GM12864 (cell line): ENCODE measurements around the gene TSPAN14.

ENCODE experiments used
- DNase-seq: peaks from one replicate; pipeline ENCODE4 v3.0.0-alpha.2; 2011; ENCODE audit warnings: low read depth
- H3K4me3 ChIP-seq: 2 replicates; pipeline ENCODE4 v1.5.1; 2011; ENCODE audit warnings: mild to moderate bottlenecking, low read depth, low read length, control low read depth
- CTCF ChIP-seq: IDR thresholded peaks from 2 replicates; pipeline ENCODE4 v1.5.1; 2011; ENCODE audit warnings: low read depth, mild to moderate bottlenecking, moderate library complexity, low read length, control low read depth, inconsistent platforms; ENCODE audit errors: missing control alignments

Gene TSPAN14

GRCh38 chr10:80522756-80523363, 68.8 kb downstream of the TSPAN14 start:
- DNase-seq: no peak
- no peak overlapping the region for H3K4me3 ChIP-seq
- no peak for TF ChIP-seq CTCF

GRCh38 chr10:80523773-80524172, 69.7 kb downstream of the TSPAN14 start:
- no peak for TF ChIP-seq CTCF
- no peak for DNase-seq
- H3K4me3 ChIP-seq: no peak overlapping the region

GRCh38 chr10:80524190-80524909, 70.2 kb downstream of the TSPAN14 start:
- no peak for TF ChIP-seq CTCF
- no peak for DNase-seq
- H3K4me3 ChIP-seq: no peak overlapping the region

- no peak for DNase-seq
- H3K4me3 ChIP-seq: no peak overlapping the region
- TF ChIP-seq CTCF: no peak
Measured at GRCh38 chr10:80526218-80526617, 72.1 kb downstream of the TSPAN14 start.

GRCh38 chr10:80526742-80527141, 72.6 kb downstream of the TSPAN14 start:
- TF ChIP-seq CTCF: no peak

GRCh38 chr10:80528185-80528700, 74.1 kb downstream of the TSPAN14 start:
- TF ChIP-seq CTCF: no peak
- DNase-seq: no peak
- no peak overlapping the region for H3K4me3 ChIP-seq

More at GRCh38 chr10:80526742-80527141, 72.6 kb downstream of the TSPAN14 start:
- H3K4me3 ChIP-seq: no peak overlapping the region
- no peak for DNase-seq
